Suprapubic skin (tissue), 4 donors: ENCODE results near the gene CPNE2. TPM values are rescaled to one million over a fixed set of nuclear protein-coding genes. Genes with fewer than 3 reads are reported as not detected.

Experiments
- DNase-seq, 2 donors: peaks; one replicate each; pipeline ENCODE4 v3.0.0-alpha.2; 2019; ENCODE audit warnings: low spot score in 2 of 2
- H3K27ac ChIP-seq: fragments of 200-600 bp; sonication (generic); one replicate; pipeline ENCODE4 v1.5.1; 2019
- H3K27me3 ChIP-seq: fragments of 200-600 bp; sonication (generic); one replicate; pipeline ENCODE4 v1.5.1; 2019
- H3K36me3 ChIP-seq: fragments of 200-600 bp; sonication (generic); one replicate; pipeline ENCODE4 v1.5.1; 2019
- H3K4me1 ChIP-seq: fragments of 200-600 bp; sonication (generic); one replicate; pipeline ENCODE4 v1.5.1; 2019
- H3K4me3 ChIP-seq: fragments of 200-600 bp; sonication (generic); one replicate; pipeline ENCODE4 v1.5.1; 2019; ENCODE audit warnings: mild to moderate bottlenecking
- H3K9me3 ChIP-seq: fragments of 200-600 bp; sonication (generic); one replicate; pipeline ENCODE4 v1.5.1; 2019
- CTCF ChIP-seq, 2 donors: fragments of 200-600 bp in 1 of 2; fragments of 450-650 bp in 1 of 2; sonication (generic) in 1 of 2; IDR thresholded peaks; one replicate each; pipeline ENCODE4 v1.5.1; 2016 to 2019; ENCODE audit warnings: antibody characterized with exemption in 2 of 2, mild to moderate bottlenecking in 1 of 2, moderate library complexity in 1 of 2
- EP300 ChIP-seq: sonication (generic); formaldehyde crosslinking; IDR thresholded peaks from one replicate; pipeline ENCODE4 v1.6.1; 2017; ENCODE audit warnings: antibody characterized with exemption
- POLR2A ChIP-seq, 2 donors: fragments of 450-650 bp; IDR thresholded peaks; one replicate each; pipeline ENCODE4 v1.6.1; 2017; ENCODE audit warnings: antibody characterized with exemption in 2 of 2, mild to moderate bottlenecking in 2 of 2, moderate library complexity in 2 of 2
- POLR2AphosphoS5 ChIP-seq, 3 donors: sonication (generic); formaldehyde crosslinking; IDR thresholded peaks; one replicate each; pipeline ENCODE4 v1.6.1; 2017; ENCODE audit warnings: antibody characterized with exemption in 3 of 3
- WGBS: methylation state at CpG from one replicate; pipeline ENCODE4 v1.1.5; 2018; 5-methylcytosine and 5-hydroxymethylcytosine counted together
- total RNA-seq, 4 donors: library from RNA; depleted of rRNA; stranded (reverse); fragments of >200 nt; gene quantifications; one replicate each; pipeline ENCODE4 v1.1.0, GENCODE V29; 2016

CPNE2 gene
- total RNA-seq: 10 to 100 TPM; 12.7 to 23.1 (median 15.7) TPM

- H3K27me3 ChIP-seq: no peaks in the 10 kb centered on the region
- TF ChIP-seq CTCF (IDR thresholded peaks at IDR 0.05) (no peak), POLR2AphosphoS5 (IDR thresholded peaks at IDR 0.05) (no peak), POLR2A (IDR thresholded peaks at IDR 0.05) (no peak), EP300 (no peak)
- peaks cover 31% of the 10 kb centered on the region for H3K4me1 ChIP-seq
- H3K27ac ChIP-seq: peak within 1 kb of the TSS; percentile 72
- 1% methylated on average over 29 of the region's 100 CpGs for WGBS
- H3K36me3 ChIP-seq: no peaks in the 10 kb centered on the region
- H3K4me3 ChIP-seq: peak within 1 kb of the TSS; percentile 66
- H3K9me3 ChIP-seq: no peaks in the 10 kb centered on the region
- no peak for DNase-seq
Observed at GRCh38 chr16:57091975-57092785, at the start of gene CPNE2. Gene CPNE2, plus strand, starts transcription at chr16:57092583. Its CDS starts 18,160 bp downstream, at chr16:57110743.

GRCh38 chr16:57043248-57043647 lies 49.1 kb upstream of the CPNE2 start:
- Histone ChIP-seq H3K4me1 (peaks cover 10% of the 10 kb centered on the region), H3K4me3 (no peak overlapping the region), H3K27ac (no peak overlapping the region), H3K27me3 (no peaks in the 10 kb centered on the region), H3K36me3 (peaks cover 59% of the 10 kb centered on the region), H3K9me3 (no peaks in the 10 kb centered on the region)
- WGBS: 85% methylated on average over 9 of the region's 9 CpGs
- TF ChIP-seq POLR2AphosphoS5 (IDR thresholded peaks at IDR 0.05) (no peak), CTCF (IDR thresholded peaks at IDR 0.05) (no peak), EP300 (no peak), POLR2A (IDR thresholded peaks at IDR 0.05) (no peak)
- DNase-seq: no peak

GRCh38 chr16:57044931-57045693 lies 47.3 kb upstream of the CPNE2 start:
- Histone ChIP-seq H3K4me1 (peaks cover 10% of the 10 kb centered on the region), H3K27me3 (no peaks in the 10 kb centered on the region), H3K36me3 (peaks cover 62% of the 10 kb centered on the region), H3K4me3 (no peak overlapping the region), H3K27ac (no peak overlapping the region), H3K9me3 (no peaks in the 10 kb centered on the region)
- no peak for TF ChIP-seq POLR2A (IDR thresholded peaks at IDR 0.05)
- no peak for TF ChIP-seq POLR2AphosphoS5 (IDR thresholded peaks at IDR 0.05)
- no peak for TF ChIP-seq CTCF (IDR thresholded peaks at IDR 0.05)
- TF ChIP-seq EP300: no peak
- 85% methylated on average over 12 of the region's 12 CpGs for WGBS
- DNase-seq: no peak

GRCh38 chr16:57045694-57046381 lies 46.5 kb upstream of the CPNE2 start:
- Histone ChIP-seq H3K4me3 (no peak overlapping the region), H3K27me3 (no peaks in the 10 kb centered on the region), H3K36me3 (peaks cover 57% of the 10 kb centered on the region), H3K27ac (no peak overlapping the region), H3K9me3 (no peaks in the 10 kb centered on the region), H3K4me1 (peaks cover 10% of the 10 kb centered on the region)
- 39% methylated on average over 9 of the region's 13 CpGs for WGBS
- DNase-seq: peak; percentile 85 to 86
- TF ChIP-seq POLR2A (IDR thresholded peaks at IDR 0.05): no peak
- peak; percentile 10 to 55 for TF ChIP-seq CTCF (IDR thresholded peaks at IDR 0.05)
